ENCODE data around the gene DCST1.

DCST1 gene

GRCh38 chr1:155075535-155075934, 41.9 kb downstream of the DCST1 start:
- no peak for DNase-seq (ENCODE audit: low read depth)

- no peak for DNase-seq (ENCODE audit: low read depth)
Observed at GRCh38 chr1:155076371-155076770, 42.7 kb downstream of the DCST1 start.

DNA sequence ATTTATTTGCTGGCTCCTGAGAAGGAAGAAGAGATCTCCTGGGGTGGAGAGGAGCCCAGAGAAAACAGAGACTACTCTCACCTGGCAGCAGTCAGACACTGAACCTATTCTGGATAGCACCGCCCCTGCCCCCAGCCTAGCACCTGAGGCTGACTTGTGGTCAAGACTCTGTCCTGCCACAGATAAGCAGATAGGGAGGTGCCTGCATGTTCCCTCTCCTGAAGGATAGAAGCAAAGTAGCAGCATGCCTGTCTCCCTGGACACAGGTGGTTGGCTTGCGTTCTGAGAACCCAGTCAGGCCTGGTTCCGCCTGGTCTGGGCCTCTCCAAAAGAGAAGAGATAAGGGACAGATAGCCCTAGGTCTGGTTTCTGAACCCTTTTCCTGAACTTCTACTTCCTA, 43.7 kb downstream of the DCST1 start:
- no peak for DNase-seq (ENCODE audit: low read depth)

GRCh38 chr1:155077758-155078445, 44.3 kb downstream of the DCST1 start:
- DNase-seq (ENCODE audit: low read depth): no peak

DNA sequence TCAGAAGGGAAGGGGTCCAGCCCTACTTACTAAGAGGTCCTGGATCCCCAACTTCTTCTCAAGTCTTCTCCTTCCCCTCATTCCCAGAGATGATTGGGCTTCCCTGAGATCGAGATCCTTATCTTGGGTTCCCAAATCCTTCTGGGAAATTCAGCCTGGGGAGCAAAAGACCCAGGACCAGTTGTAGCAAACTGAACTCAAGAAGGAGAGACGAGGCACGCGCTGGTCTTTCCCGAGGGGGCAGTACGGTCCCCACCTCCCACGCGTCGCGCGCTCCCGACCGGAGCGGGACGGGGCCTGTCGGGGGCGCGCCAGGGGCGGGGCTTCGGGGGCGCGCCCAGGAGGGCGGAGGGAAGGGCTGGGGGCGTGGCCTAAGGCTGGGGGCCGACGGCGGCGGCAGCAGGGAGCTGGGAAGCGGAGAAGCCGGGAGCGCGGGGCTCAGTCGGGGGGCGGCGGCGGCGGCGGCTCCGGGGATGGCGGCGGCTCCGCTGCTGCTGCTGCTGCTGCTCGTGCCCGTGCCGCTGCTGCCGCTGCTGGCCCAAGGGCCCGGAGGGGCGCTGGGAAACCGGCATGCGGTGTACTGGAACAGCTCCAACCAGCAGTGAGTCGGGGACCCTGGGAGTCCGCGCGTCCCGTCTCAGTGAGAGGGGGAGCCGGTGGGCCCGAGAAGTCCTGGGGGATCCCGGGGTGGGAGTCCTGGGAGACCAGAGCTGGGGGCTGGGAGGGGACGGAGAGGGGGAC, 45.0 kb downstream of the DCST1 start, which contains the start of gene EFNA3:
Gene EFNA3, plus strand, starts transcription at position 369 of the 741 bp plus-strand sequence. Its CDS starts 105 bp downstream, at position 474.
- DNase-seq (ENCODE audit: low read depth): peak; percentile 29

DNA sequence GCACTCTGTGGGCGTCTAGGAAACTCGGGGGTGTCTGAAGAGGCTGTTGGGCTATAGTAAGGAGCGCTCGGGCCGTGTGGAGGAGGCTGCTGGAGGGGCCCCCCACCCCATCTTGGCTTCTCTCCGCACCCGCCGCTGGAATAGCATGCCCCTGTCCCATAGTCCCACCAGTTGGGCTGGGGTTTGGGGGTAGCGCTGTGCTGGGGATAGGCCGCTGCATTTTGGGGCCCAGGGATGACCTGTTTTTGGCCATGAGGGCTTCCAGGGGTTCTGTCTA, 45.5 kb downstream of the DCST1 start:
- no peak for DNase-seq (ENCODE audit: low read depth)

- no peak for DNase-seq (ENCODE audit: low read depth)
Observed at GRCh38 chr1:155079487-155080311, 46.1 kb downstream of the DCST1 start.

- no peak for DNase-seq (ENCODE audit: low read depth)
Observed at GRCh38 chr1:155080312-155081228, 46.9 kb downstream of the DCST1 start.

DNA sequence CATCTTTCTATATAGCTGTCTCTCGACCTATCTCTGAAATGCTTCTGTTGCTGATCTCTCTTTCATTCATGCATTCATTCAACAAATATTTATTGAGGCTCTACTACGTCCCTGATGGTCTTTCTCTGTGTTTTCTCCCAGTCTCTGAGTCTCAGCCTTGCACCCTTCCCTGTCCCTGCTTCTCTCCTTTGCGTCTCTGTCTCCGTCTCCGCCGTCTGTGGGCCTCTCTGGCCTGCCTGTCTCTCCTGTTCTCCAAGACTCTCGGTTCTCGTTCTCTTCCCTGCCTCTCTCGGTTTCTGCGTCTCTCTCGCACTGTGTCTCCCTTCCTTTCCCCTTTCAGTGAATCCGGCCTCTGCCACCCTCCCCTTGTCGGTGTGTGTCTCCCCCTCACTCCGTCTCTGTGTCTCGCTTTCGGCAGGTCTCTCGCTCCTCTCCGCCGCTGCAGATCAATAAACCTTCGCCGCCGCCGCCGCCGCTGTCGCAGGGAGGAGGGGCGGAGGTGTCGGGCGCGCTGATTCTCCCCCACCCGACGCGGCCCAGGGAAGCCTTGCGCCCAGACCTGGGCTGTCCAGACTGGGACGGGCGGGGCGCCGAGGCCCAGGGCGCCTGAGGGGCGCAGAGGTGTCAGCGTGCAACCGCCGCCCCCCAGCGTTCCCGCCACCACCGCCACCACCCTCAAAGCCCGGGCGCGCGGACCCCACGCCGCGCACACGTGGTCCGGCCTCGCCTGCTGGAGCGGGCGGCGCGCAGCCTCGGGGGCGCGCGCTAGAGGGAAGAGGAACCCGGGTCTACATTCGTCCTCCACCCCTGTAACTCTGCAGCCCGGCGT, 48.1 kb downstream of the DCST1 start:
- no peak for DNase-seq (ENCODE audit: low read depth)

GRCh38 chr1:155082301-155083051, 48.9 kb downstream of the DCST1 start:
- DNase-seq (ENCODE audit: low read depth): no peak

GRCh38 chr1:155083052-155083541, 49.5 kb downstream of the DCST1 start:
- no peak for DNase-seq (ENCODE audit: low read depth)

GRCh38 chr1:155083865-155084721, 50.5 kb downstream of the DCST1 start:
- peak; percentile 24 for DNase-seq (ENCODE audit: low read depth)

GRCh38 chr1:155084722-155085503, 51.3 kb downstream of the DCST1 start:
- peak; percentile 88 for DNase-seq (ENCODE audit: low read depth)

DNA sequence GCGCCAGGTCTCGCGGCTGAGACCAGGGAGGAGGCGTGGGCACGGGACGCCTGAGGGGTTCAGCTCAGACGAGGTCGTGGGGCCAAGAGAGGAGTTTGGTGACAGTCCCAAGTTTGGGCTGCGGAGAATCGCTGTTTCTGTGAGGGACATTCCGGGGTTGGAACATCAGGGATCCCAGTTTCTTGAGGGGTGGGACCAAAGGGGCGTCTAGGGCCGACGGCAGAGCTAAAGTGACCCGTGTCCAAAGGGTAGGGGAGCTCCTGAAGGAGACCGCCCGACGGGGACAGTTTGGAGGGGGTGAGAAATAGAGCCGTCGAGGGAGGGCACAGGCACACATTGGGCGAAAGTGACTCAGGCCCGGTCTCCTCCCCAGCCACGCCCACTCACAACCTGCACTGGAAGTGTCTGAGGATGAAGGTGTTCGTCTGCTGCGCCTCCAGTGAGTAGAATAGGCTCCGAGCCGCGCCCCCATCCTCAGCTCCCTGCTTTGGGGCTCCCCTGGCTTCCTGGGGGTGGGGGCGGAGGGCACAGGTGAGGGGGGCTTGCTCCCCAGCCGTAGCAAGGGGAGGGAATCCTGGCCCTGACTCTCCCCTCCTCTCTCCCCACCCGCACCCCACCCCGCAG, 52.0 kb downstream of the DCST1 start:
- no peak for DNase-seq (ENCODE audit: low read depth)

GRCh38 chr1:155086128-155086741, 52.6 kb downstream of the DCST1 start:
- no peak for DNase-seq (ENCODE audit: low read depth)

DNA sequence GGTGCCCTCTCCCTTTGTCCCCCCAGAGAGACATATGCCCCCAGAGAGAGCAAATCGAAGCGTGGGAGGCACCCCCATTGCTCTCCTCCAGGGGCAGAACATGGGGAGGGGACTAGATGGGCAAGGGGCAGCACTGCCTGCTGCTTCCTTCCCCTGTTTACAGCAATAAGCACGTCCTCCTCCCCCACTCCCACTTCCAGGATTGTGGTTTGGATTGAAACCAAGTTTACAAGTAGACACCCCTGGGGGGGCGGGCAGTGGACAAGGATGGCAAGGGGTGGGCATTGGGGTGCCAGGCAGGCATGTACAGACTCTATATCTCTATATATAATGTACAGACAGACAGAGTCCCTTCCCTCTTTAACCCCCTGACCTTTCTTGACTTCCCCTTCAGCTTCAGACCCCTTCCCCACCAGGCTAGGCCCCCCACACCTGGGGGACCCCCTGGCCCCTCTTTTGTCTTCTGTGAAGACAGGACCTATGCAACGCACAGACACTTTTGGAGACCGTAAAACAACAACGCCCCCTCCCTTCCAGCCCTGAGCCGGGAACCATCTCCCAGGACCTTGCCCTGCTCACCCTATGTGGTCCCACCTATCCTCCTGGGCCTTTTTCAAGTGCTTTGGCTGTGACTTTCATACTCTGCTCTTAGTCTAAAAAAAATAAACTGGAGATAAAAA, 53.4 kb downstream of the DCST1 start:
- no peak for DNase-seq (ENCODE audit: low read depth)
